ENCODE measurements around the gene PFDN1.

The PFDN1 gene

DNA sequence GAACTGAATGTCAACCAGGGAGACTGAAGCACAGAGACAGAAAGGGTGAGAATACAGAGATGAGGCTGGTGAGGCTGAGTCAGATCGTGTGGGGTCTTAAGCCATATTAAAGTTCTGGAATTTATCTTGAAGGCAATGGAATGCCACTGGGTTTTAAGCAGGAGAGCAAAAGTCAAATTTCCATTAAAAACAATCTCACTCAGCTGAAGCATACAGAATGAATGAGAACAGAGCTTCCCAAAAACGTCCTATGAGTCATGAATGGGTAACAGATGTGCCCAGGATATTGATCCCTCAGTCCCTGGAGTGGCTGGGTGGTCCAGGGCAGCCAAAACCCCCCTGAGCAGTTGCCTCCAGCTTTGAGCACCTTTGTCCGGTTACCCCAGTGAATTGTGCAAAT lies 44.9 kb downstream of the PFDN1 start:
- DNase-seq = no peak

GRCh38 chr5:140256726-140257125 lies 46.2 kb downstream of the PFDN1 start:
- DNase-seq = no peak

DNA sequence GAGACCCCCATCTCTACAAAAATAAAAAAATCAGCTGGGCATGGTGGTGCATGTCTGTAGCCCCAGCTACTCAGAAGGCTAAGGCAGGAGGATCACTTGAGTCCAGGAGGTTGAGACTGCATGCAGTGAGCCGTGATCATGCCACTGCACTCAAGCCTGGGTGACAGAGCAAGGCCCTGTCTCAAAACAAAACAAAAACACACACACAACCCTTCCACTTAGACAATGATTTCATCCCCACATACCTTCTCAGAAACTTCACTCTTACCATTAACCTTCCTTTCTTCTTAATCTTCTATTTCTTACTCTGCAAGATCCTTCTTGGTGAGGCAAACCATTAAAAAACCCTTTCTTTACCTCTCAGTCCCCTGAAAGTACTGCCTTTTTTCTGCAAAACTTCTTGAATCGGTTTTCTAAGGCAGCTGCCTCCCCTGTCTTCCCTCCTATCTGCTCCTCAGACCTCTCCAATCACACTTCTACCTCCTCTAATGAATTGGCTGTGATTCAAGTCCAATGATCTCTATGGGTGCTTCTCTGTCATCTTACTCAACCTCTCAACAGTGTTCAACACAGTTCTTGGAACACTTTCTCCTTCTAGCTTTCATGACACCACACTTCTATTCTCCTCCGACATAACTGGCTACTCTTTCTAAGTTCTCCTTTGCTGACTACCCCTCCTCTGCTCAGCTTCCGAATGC lies 47.3 kb downstream of the PFDN1 start:
- DNase-seq = no peak

- no peak for DNase-seq
Observed at GRCh38 chr5:140253985-140254384, 48.9 kb downstream of the PFDN1 start.

GRCh38 chr5:140252470-140253126 lies 50.3 kb downstream of the PFDN1 start:
- DNase-seq = no peak

DNA sequence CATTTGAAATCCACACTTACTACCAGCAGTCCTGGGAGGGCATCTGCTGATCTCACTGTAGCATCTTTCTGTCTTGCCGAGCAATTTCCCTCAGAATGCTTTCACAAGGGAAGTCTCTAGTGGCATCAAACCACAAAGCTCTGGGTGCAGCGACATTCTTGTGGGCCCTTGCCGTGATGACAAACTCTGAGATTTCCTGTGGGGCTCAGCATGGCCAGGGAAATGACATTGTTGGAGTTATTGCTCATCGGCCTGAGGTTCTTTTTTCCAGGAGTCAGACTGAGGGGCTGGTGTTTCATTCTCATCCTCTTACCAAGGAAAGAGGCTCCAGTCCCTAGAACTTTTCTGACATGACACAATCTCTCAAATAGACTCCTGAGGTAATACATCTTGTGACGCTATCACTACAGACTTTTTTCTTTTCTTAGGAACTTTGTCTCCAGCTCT lies 51.4 kb downstream of the PFDN1 start:
- no peak for DNase-seq

- DNase-seq = no peak
Observed at GRCh38 chr5:140250386-140250785, 52.5 kb downstream of the PFDN1 start.

DNA sequence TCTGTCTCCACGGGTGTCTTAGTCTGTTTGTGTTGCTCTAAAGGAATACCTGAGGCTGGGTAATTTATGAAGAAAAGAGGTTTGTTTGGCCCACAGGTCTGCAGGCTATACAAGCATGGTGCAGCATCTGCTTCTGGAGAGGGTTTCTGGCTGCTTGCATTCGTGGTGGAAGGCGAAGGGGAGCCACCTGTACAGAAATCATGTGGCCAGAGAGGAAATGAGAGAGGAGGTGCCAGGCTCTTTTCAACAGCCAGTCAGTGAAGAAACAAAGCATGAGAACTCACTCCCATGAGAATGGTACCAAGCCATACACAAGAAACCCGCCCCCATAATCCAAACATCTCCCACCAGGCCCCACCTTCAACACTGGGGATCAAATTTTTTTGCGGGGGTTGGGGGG lies 53.4 kb downstream of the PFDN1 start:
- DNase-seq = no peak

DNA sequence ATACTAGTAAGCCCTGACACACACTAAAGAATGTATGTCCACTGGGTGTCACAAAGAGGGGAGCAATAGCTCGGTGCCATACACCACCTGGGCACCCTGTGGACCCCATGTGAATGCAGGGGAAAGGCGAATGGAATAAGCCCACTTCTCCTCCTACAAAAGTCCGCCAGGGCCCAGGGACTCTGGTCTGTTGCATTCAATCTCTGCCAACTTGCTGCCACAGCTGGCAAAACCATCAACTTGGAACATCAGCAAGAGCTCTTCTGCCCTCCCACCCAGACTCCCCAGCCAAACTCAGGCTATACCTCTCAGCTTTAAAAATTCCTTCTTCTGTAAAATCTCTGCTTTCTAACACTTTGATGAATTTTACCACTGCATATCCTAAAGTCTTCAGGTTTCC lies 54.5 kb downstream of the PFDN1 start:
- DNase-seq = no peak

- DNase-seq = peak; percentile 18
Observed at GRCh38 chr5:140246378-140247122, 56.4 kb downstream of the PFDN1 start.

- DNase-seq = no peak
Observed at GRCh38 chr5:140245926-140246325, 57.0 kb downstream of the PFDN1 start.

DNA sequence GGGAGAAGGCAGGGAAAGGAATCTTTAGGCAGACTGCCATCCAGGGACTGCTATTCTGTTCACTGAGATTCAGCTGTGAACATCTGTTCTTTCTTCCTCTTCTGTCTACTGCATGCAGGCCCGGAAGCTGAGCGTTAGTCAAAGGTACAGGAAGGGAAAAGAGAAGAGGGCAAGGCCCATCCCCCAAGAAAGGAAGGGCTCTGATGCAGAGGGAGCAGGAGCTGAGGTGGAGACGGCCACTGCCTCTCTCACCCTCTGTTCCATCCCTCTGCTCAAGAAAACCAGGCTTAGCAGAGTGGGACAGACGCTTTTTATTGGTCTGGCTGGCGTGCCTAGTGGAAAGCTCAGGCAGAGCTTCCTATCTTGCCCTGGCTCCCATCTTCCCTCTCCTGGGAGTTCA lies 57.6 kb downstream of the PFDN1 start:
- no peak for DNase-seq

- DNase-seq = peak; percentile 64
Observed at GRCh38 chr5:140244525-140245025, 58.3 kb downstream of the PFDN1 start.

DNA sequence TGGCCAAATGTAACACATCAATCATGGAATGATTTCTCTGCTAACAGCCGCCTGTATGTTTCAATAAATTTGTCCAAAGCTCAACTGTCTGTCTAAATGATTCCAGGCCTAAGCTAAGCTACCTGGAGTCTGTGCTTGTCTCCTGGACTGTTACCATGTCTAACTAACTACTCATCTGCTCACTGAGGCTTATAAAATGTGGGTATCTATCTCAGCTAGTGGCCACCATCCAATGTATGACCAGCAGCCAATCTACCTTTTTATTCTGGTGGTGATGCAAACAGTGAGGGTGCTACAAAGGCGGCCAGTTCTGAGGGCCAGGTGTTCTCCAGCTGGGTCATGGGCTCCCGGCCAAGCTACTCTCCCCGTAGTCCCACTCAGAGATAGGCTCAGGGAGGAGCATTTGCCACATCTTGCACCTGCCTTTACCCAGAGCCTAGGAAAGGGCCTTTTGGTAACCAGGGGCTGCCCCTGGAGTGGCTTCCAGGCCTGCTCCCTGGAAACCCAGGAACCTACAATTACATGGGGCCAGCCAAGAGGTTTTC lies 59.1 kb downstream of the PFDN1 start:
- no peak for DNase-seq

- DNase-seq = no peak
Observed at GRCh38 chr5:140242890-140243585, 59.9 kb downstream of the PFDN1 start.

DNA sequence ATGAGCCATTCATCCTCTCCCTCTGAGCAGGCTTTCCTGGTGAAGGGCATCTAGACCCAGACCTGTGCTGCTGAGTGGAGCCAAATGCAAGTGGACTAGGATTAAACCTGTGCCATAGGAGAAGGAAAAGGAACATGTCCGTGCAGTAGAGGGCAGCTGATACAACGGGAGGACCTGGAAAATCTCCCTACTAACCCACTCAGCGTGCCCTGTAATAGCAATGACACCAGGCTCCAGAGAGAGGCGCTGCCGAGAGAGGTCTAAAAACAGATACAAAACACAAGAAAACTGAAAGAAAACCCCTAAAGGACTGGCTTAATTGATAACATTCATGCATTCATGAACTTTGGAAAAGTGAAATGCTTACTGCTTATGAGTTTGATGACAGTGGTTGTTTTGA lies 60.8 kb downstream of the PFDN1 start:
- DNase-seq = no peak

DNA sequence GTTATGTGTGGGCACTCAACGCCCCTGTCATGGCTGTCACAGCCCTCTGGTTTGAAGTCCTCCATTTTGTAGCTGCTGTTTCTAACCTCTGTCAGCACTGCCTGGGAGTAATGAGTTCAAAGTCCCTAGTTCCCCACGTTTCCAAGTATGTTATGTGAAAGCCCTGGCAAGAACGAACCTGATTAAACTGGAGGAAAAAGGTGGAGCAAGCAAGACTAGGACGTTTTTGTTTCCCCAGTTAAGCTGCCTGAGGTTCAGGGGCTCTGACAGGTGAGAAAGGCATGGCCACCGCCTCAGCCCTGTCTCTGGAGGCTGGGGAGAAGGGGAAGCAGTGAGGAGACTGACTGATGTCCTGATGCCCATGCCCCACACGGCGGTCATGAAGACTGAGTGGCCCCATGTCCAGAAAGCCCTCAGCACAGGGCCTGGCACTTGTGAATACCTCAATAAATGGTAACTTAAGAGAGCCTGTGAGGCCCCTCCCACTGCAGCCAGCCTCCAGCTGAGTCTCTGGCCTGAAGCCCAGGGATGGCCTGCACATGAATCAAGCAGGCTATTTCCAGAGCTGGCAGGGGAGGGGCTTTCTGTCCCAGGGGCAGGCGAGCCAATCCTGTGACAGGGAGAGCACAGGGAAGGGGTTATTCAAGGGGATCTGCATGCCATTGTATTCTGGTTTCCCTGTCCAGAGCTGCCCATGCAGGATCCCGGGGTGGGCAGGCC lies 61.8 kb downstream of the PFDN1 start:
- DNase-seq = peak; percentile 56

DNA sequence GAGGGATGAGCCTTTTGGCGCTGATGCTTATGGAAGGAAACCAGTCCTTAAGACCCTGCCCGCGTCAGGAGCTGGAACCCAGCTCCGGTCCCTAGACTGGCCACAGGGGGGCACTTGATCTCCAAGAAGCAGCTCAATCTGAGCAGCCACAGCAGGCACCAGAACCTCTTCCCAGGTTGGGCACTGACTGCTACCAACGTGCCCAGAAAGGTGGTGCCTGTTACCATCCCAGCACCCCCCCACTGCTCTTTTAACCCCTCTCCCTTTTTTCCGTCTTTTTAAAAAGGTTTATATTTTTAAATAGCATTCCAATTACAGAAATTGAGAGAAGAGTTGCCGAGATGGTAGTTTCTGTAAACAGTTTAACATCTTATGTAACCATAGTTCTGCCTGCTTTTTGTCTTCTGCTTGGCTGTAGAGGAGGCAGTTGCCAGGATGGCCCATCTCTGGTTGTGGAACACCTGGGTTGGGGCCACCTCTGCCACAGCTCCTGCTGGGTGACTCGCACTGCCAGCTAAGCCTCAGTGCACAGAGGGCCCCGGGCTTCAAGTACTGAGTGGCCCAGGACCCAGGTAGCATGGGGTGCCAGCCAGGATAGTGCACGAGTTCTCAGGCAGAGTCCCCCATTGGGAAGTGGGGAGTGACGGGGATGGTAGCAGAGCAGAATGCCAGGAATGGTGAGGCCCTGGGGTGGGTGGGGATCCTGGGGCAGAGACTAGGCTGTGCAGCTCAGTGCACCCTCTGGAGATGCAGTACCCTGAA lies 62.8 kb downstream of the PFDN1 start:
- no peak for DNase-seq

DNA sequence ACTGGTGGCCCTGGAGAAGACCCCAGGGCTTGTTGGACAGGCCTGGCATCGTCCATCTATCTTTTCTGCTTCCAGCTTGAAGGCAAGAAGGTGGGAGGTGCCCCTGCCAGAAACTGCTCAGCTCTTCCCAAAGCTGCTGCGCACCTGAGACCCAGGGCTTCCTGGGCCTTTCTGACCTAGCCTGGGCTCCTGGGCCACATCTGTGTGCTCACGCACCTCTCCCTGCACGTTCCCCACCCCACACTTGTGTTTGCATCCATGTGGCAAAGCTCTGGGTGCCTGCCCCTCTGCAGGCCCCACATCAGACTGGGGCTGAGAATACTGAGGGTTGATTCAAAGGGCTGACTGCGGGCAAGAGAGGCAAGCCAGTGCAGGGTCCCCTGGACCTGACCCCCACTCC lies 63.4 kb downstream of the PFDN1 start:
- no peak for DNase-seq

DNA sequence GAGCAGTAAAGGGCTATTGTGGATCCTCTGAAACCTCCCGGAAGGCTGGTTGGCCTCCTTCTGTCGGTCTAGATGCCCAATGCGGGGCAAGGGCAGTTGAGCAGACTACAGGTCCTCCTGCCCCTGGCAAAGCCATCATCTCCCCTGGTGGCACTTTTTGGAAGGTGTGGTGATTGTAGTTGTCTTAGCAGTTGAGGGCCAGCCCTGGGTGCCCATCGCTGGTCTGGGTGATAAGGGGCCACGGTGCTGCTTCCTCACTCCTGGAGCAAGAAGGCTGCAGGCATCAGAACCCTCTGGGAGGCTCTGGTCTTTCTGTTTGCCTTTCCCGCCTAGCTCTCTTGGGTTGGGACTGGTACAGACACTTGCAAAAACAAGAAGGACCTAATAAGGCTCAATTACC lies 64.1 kb downstream of the PFDN1 start:
- no peak for DNase-seq

DNA sequence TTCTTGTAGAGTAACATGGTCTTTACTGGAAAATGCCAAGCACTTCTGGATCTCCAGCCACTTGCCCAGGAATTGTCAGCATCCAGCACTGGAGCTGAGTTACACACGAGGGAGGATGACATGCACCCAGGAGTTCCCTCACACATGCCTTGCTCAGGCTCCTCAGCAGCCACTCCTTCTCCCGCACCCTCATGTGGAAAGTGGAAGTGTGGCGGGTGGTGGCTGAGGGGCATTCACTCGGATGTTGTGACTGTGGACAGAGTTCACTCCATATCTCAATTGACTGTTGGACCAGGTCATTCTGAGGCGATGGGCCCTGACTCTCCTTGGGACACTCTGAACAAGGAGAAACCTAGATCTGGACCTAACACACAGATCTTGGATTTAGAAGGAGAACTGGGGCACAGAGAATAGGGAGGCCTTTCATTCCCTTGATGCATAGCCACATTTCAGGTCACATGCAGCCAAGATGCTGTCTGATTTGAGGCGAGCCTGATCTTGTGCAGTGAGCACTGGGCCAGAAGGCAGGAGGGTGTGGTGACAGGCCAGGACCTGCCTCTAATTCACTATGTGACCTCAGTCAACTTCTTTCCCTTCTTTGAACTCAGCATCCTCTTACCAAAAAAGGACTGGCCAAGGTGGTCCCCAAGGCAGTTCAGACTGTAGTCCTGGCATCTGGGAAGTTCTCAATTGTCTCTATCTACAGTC lies 65.9 kb downstream of the PFDN1 start:
- no peak for DNase-seq

Measured in DMS 273 treated with DMSO at 0.1 percent for 48 hours (cell line).